GM23248 (cell line): Measurements from ENCODE around the gene HNRNPA1.
"Not testable (repeated sequence)": the region's sequence is repeated elsewhere in the genome, so short reads cannot be mapped to it uniquely, and the experiment has no call there.

Experiments used
- EZH2 ChIP-seq: fragments of 200-600 bp; sonication (generic); IDR thresholded peaks from 2 replicates; pipeline ENCODE4 v1.6.1; 2018; ENCODE audit warnings: antibody characterized with exemption, mild to moderate bottlenecking; ENCODE audit not compliant: insufficient read depth, poor library complexity, severe bottlenecking
- EZH2phosphoT487 ChIP-seq: fragments of 200-600 bp; sonication (generic); IDR thresholded peaks from 2 replicates; pipeline ENCODE4 v1.6.1; 2018; ENCODE audit warnings: antibody characterized with exemption, moderate library complexity, mild to moderate bottlenecking, low read depth; ENCODE audit not compliant: insufficient read depth

DNA sequence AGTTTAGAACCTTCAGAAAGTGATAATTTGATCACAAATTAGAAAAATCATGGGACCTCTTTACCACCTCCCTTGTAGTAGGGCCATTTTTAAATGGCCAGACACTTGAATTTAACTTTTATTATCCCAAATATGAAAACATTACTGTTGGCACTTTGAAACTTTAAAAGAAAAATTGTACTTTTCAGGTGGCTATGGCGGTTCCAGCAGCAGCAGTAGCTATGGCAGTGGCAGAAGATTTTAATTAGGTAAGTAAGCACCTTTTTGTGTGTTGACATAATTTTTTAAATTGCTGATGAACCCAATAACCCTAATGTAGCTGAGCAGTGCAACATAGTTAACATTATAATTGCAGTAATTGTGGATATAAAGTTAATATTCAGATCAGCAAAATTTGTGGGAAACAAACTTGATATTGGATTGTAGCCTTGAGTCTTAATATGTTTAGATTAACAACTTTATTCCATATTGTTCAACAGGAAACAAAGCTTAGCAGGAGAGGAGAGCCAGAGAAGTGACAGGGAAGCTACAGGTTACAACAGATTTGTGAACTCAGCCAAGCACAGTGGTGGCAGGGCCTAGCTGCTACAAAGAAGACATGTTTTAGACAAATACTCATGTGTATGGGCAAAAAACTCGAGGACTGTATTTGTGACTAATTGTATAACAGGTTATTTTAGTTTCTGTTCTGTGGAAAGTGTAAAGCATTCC lies 3.7 kb downstream of the HNRNPA1 start:
- not testable (repeated sequence) for TF ChIP-seq EZH2, EZH2phosphoT487
